Kidney tubule cell (primary cell): Measurements from ENCODE around the gene PCCA.

Source experiments
- DNase-seq: peaks from one replicate; pipeline ENCODE4 v3.0.0-alpha.2; 2018; ENCODE audit warnings: low spot score

Gene PCCA

GRCh38 chr13:100529666-100530377, 440.9 kb downstream of the PCCA start:
- no peak for DNase-seq

- peak; percentile 11 for DNase-seq
These were observed 441.8 kb downstream of the PCCA start for GRCh38 chr13:100530671-100531213.

GRCh38 chr13:100532090-100532766, 443.3 kb downstream of the PCCA start:
- DNase-seq, result no peak

- DNase-seq, result no peak
These were observed 444.0 kb downstream of the PCCA start for GRCh38 chr13:100532836-100533435.

GRCh38 chr13:100533588-100534041, 444.7 kb downstream of the PCCA start:
- DNase-seq, result peak; percentile 46

- DNase-seq, result no peak
These were observed 445.4 kb downstream of the PCCA start for GRCh38 chr13:100534147-100534843.

- DNase-seq, result no peak
These were observed 446.0 kb downstream of the PCCA start for GRCh38 chr13:100534911-100535310.

GRCh38 chr13:100535426-100536135, 446.7 kb downstream of the PCCA start:
- DNase-seq, result no peak

- DNase-seq, result no peak
These were observed 447.8 kb downstream of the PCCA start for GRCh38 chr13:100536643-100537180.

- no peak for DNase-seq
These were observed 448.6 kb downstream of the PCCA start for GRCh38 chr13:100537486-100537885.

- DNase-seq, result no peak
These were observed 449.1 kb downstream of the PCCA start for GRCh38 chr13:100537951-100538462.

- DNase-seq, result no peak
These were observed 451.7 kb downstream of the PCCA start for GRCh38 chr13:100540621-100541020.

GRCh38 chr13:100541897-100542825, 453.3 kb downstream of the PCCA start:
- no peak for DNase-seq

GRCh38 chr13:100542826-100543156, 453.9 kb downstream of the PCCA start:
- peak; percentile 35 for DNase-seq

- DNase-seq, result peak; percentile 35
These were observed 455.1 kb downstream of the PCCA start for GRCh38 chr13:100543872-100544602.

GRCh38 chr13:100544866-100545683, 456.2 kb downstream of the PCCA start:
- DNase-seq, result peak; percentile 75

- DNase-seq, result no peak
These were observed 456.8 kb downstream of the PCCA start for GRCh38 chr13:100545684-100546061.

- no peak for DNase-seq
These were observed 458.0 kb downstream of the PCCA start for GRCh38 chr13:100546713-100547405.
